HT-29 (cell line): Measurements from ENCODE around the gene TUFT1. TPM values are rescaled to one million over a fixed set of nuclear protein-coding genes. Genes with fewer than 3 reads are reported as not detected.
"Not testable (repeated sequence)": the region's sequence is repeated elsewhere in the genome, so short reads cannot be mapped to it uniquely, and the experiment has no call there.

Experiments used
- DNase-seq: peaks from one replicate; pipeline ENCODE4 v3.0.0-alpha.2; 2015; ENCODE audit warnings: low spot score
- total RNA-seq: library from RNA; depleted of rRNA; stranded (reverse); fragments of >200 nt; shearing (Covaris generic); gene quantifications from 2 replicates; pipeline ENCODE4 v1.2.3, GENCODE V29; 2014

The TUFT1 gene
- total RNA-seq, 1 experiment from 2014 or later: 36.9 TPM

DNA sequence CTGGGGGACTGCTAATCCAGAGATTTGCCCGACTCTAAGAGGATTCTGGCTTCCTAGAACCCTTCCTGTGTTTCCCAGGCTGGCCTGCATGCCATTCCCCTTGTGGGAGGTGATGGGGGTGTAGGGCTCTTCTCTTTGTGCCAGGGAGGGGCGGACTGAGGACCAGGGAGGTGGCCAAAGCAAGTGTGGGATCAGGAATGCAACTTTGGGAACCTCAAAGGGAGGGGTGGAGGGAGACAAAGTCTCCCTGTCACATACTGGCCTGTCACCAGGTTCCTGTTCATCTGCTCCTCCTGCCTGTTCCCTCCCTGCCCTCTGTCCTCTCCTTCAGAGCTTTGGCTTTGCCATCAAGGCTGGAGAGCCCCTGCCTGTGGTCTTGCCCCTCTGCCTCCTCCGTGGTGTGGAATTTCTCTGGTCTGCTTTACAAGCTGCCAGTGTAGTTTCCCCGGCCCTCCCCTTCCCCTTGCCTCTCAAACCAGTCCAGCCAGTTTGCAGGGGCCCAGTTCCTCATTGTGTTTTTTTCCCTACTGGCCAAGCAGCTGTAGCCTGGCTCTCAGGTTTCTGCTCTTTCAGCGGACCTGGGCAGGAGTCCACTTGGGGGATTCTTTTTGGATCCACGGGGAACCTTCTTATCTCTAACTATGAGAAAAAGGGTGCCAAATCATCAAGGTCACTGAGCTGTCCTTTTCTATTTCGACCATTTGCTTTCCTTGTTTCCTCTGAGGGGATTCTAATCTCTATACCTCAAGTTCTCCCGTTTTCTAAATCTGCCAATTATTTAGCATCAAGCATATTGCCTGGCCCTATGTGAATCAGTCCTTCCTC, 27.1 kb upstream of the TUFT1 start:
- peak; percentile 96 for DNase-seq

DNA sequence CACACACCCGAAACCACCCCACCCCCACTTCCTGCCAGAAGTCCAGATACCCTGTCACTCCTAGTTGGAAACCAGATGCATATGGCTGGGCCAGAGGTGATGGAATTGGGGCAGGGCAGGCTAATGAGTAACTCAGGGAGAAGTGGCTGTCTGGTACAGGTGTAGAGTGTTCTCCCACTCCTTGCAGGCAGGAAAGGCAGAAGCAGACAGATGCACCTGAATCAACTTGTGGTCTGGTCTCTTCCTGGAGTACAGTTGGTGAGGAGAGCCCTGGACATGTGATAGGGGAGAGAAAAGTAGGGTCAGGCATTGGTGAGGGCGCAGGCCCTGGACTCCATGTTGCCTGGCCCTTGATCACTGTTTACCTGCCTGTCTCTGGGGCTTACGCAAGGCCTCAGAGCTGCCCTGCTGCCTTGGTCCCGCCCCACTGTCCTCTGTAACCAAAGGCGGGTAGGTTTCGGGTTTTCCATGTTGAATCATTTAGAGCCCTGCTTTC, 26.4 kb upstream of the TUFT1 start:
- DNase-seq: peak; percentile 98

DNA sequence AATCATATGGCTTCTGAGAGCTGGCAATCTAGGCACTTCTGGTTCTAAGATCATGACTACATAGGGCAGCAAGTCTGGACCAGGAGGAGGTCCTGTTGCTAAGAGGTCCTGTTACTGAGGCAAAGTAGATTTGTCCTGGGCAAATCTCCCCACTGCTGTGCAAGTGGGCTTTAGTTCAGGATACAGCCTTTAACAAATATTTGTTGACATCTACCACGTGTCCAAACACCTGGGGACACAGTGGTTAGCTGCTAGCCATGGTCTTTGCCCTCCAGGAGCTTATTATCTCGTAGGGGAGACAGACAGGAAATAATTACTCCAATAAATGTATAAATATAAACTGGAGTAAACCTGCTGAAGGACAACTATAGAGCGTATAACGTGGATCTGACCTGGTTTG, 25.7 kb upstream of the TUFT1 start:
- DNase-seq: no peak

DNA sequence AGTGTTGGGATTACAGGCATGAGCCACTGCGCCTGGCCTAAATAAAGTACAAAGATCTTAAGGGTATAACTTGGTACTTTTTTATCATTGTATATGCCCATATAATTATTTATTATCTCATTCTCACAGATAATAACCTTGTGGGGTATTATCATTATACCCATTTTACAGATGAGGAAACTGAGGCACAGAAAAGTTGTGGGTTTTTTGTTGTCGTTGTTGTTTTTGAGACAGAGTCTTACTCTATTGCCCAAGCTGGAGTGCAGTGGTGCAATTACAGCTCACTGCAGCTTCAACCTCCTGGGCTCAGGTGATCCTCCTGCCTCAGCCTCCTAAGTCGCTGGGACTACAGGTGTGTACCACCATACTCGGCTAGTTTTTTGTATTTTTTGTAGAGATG, 24.8 kb upstream of the TUFT1 start:
- DNase-seq: no peak

DNA sequence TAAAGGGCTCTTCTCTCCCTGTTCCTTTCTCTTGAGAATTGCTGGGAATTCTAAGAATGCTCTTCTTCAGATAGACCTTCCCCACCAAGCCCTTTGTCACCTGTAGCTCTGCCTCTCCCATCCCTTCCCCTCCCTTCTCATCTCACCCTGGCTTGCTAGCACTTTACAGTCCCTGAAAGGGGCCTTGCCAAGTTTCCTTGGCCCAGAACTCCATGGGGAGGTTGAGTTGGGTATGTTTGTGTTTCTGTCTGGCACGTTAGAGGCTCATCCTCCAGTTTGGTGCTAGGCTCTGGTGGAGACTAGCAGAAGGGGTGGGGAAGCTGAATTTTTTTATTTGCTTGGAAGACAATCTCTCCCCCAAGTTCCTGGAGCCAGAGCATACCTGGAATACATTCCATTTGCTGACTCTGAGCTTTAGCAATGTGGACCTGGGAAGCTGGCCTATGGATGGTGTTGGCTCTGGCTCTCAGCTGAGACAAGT, 24.0 kb upstream of the TUFT1 start:
- DNase-seq: peak; percentile 11

DNA sequence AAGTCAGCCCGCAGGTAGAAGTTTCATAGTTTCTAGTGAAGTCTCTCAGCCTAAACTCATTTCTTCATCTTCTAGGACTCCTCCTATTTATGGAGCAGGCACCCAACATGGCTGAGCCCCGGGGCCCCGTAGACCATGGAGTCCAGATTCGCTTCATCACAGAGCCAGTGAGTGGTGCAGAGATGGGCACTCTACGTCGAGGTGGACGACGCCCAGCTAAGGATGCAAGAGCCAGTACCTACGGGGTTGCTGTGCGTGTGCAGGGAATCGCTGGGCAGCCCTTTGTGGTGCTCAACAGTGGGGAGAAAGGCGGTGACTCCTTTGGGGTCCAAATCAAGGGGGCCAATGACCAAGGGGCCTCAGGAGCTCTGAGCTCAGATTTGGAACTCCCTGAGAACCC, 21.7 kb upstream of the TUFT1 start:
- no peak for DNase-seq

DNA sequence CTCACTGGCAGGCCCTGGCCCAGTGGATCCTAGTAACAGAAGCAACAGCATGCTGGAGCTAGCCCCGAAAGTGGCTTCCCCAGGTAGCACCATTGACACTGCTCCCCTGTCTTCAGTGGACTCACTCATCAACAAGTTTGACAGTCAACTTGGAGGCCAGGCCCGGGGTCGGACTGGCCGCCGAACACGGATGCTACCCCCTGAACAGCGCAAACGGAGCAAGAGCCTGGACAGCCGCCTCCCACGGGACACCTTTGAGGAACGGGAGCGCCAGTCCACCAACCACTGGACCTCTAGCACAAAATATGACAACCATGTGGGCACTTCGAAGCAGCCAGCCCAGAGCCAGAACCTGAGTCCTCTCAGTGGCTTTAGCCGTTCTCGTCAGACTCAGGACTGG, 21.2 kb upstream of the TUFT1 start:
- DNase-seq: no peak

DNA sequence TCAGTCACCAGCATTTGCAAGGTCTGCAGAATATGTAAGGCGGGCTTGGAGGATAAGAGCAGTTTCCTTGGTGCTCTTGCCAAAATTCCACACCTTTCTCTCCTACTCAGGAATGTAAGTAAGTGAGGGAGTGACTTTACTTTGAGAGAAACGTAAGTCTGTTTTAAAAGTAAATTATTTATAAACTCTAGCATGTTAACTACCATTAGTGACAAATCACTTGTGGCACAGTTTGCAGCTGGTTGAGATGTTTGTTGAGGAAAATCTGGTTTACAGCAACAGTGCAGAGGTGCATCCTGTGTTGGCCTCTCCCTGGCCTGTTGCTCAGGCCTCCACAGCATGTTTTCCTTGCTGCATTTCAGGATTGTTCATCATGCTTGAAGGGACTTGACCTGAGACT, 20.4 kb upstream of the TUFT1 start:
- DNase-seq: no peak

DNA sequence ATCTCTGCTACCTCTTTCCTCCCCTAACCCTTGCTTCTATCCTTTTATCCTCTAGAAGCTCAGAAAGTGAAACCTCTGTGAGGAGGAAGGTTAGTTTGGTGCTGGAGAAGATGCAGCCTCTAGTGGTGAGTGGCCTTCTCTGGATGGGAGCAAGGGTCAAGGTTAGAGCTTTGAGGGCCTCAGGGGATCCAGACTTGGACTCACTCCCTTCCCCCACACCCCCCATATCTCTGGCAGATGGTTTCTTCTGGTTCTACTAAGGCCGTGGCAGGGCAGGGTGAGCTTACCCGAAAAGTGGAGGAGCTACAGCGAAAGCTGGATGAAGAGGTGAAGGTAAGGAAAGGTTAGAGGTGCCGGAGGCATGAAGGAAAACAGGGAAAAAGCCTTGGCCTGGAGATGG, 19.8 kb upstream of the TUFT1 start:
- no peak for DNase-seq

DNA sequence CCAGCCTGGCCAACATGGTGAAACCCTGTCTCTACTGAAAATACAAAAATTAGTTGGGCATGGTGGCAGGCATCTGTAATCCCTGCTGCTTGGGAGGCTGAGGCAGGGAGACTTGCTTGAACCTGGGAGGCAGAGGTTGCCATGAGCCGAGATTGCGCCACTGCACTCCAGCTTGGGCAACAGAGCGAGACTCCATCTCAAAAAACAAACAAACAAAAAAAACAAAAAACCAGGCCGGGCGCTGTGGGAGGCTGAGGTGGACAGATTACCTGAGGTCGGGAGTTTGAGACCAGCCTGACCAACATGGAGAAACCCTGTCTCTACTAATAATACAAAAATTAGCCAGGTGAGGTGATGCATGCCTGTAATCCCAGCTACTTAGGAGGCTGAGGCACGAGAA, 17.7 kb upstream of the TUFT1 start:
- not testable (repeated sequence) for DNase-seq

DNA sequence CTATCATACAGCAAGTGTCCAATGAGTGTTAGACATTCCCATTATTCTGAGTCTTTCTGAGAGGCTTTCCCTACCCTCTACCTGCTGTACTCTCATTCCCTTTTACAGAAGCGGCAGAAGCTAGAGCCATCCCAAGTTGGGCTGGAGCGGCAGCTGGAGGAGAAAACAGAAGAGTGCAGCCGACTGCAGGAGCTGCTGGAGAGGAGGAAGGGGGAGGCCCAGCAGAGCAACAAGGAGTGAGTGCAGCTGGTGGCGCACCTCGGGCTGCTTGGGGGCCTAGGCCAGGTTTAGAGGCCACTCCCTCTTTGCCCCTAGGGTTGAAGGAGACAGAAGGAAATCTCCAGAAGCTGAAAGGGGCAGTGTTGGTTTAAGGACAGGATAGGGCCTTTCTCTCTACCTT, 16.8 kb upstream of the TUFT1 start:
- no peak for DNase-seq

DNA sequence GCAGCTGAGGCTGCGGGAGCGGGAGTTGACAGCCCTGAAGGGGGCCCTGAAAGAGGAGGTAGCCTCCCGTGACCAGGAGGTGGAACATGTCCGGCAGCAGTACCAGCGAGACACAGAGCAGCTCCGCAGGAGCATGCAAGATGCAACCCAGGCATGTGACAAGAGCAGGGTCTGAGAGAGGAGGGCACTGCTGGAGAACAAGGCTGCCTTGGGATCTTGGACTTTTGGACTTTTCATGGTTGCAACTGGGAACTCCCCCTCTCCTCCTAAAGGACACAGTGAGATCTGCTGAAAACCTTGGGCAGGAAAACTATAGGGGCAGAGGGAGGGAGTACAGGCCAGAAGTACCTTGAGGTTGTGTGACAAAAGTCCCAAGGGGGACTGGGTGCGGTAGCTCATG, 15.4 kb upstream of the TUFT1 start:
- DNase-seq: no peak

DNA sequence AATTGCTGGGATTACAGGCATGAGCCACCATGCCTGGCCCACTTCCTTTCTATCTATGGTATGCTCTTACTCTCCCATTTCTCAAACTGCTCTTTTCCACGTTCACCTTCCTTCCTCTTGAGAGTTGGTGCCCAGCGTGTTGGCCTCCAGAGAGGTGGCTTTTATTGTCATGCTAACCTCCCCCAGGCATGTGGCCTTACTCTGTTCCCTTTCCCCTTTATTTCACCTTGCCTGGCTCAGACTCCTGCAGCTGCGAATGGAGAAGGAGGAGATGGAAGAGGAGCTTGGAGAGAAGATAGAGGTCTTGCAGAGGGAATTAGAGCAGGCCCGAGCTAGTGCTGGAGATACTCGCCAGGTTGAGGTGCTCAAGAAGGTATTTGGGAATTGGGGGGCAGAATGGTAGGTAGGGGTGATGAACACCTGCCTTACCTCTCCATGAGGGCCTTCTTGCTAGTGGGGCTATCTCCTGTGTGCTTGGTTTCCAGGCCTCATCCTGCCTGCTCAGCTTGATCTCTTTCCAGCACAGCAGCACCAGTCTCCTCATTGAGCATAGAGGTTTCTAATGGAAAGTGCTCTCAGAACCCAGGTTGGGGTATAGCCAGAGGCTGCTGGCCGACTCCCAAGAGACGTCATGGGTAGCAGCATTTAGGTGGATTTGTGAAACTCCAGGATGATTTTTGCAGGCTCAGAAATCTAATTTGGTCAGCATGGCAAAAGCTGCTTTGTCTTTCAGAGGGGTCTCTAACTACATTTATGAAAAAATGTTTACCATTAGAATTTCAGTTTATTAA, 13.2 kb upstream of the TUFT1 start:
- no peak for DNase-seq

DNA sequence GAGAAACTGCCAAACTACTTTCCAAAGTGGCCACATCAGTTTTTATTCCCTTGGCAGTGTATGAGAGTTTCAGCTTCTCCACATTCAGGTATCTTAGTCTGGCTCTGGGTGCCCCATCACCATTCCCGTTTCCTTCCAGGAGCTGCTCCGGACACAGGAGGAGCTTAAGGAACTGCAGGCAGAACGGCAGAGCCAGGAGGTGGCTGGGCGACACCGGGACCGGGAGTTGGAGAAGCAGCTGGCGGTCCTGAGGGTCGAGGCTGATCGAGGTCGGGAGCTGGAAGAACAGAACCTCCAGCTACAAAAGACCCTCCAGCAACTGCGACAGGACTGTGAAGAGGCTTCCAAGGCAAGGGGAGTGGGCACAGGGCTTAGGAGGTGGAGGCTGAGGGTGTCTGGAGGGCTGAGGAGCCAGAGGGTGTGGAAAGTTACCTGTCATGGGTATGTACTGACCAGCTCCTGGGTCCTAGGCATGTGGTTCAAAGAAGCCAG, 10.9 kb upstream of the TUFT1 start:
- DNase-seq: no peak

DNA sequence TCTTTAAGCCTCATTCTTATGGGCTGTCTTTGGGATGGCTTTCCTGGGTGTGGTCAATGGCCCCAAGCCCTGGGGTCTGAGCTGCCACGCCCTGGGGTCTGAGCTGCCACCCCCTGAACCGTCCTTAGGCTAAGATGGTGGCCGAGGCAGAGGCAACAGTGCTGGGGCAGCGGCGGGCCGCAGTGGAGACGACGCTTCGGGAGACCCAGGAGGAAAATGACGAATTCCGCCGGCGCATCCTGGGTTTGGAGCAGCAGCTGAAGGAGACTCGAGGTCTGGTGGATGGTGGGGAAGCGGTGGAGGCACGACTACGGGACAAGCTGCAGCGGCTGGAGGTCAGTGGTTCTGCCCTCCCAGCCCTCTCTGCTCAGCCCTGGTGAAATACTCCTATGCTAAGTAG, 10.3 kb upstream of the TUFT1 start:
- DNase-seq: no peak

DNA sequence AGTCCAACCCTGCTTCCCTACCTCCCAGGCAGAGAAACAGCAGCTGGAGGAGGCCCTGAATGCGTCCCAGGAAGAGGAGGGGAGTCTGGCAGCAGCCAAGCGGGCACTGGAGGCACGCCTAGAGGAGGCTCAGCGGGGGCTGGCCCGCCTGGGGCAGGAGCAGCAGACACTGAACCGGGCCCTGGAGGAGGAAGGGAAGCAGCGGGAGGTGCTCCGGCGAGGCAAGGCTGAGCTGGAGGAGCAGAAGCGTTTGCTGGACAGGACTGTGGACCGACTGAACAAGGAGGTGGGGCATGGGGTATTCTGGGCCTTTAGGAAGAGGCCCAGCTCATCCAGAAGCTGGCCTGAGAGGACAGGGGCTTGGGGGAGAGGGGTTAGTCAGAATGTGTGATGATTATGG, 9.6 kb upstream of the TUFT1 start:
- no peak for DNase-seq

DNA sequence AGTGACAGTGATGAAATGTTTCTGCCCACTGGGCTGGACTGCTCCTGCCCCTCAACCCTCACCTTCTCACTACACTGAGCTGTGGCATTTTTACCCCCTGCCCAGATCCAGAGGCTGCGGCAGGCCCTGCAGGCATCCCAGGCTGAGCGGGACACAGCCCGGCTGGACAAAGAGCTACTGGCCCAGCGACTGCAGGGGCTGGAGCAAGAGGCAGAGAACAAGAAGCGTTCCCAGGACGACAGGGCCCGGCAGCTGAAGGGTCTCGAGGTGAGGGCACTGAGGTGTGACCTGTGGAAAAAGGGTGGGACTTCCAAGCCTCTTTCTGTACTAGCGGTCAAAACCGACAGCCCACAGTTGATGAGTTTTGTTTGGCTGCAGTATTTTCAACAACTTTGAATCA, 6.2 kb upstream of the TUFT1 start:
- DNase-seq: no peak

DNA sequence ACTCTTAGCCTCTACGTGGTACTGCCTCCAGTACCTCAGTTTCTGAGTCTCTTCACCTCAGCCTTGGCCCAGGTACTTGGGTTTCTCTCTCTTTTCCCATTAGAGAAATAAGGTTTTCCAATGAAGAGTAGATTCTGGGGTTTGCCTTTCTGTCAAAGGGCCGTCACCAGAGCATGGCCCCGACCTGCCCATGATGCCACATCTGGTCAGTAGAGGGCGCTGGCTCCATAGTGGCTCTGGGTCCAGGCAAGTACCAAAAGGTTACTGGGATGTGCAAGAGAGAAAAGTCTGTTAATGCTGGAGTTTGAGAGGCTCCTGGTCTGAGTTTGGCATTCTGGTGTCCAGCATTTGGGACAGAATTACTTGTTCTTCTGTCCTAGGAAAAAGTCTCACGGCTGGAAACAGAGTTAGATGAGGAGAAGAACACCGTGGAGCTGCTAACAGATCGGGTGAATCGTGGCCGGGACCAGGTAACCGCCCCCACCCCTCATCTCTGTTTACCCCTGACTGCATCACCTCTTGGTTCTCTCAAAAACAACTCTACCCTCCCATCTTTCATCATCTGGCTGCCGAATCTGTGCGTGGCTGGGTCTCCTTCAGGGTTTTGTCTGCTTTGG, 5.3 kb upstream of the TUFT1 start:
- DNase-seq: peak; percentile 79

DNA sequence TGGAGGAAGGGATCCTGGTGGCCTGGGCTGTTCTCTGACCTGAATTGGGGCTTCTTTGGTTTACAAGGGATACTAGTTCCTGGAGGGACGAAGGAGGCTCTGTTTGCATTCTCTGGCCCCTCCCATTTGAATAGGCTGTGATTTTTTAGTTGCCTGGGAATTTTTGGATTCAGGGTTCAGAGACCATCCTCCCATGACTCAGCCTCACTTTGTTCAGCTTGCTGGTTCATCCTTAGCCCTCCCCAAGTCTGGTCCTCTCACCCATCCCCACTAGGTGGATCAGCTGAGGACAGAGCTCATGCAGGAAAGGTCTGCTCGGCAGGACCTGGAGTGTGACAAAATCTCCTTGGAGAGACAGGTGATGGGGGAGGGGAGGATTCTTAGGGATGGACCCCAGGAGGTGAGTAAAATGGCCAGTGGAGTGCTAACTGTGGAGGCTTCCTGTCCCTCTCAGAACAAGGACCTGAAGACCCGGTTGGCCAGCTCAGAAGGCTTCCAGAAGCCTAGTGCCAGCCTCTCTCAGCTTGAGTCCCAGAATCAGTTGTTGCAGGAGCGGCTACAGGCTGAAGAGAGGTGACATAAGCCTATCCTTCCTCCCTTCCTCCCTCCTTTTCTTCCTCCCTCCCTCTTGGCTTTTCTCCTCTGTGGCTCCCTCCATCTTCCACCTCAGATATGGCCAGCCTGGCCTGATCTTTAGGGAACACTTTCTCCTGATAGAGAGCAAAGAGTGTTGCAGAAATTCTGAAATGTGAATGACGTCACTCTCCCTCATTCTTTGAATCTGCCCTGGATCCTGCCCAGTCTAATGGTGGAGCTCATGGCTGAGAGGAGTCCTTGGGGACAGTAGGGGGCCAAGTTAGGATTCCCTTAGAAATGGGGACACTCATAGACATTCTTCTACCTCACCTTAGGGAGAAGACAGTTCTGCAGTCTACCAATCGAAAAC, 4.5 kb upstream of the TUFT1 start:
- no peak for DNase-seq

DNA sequence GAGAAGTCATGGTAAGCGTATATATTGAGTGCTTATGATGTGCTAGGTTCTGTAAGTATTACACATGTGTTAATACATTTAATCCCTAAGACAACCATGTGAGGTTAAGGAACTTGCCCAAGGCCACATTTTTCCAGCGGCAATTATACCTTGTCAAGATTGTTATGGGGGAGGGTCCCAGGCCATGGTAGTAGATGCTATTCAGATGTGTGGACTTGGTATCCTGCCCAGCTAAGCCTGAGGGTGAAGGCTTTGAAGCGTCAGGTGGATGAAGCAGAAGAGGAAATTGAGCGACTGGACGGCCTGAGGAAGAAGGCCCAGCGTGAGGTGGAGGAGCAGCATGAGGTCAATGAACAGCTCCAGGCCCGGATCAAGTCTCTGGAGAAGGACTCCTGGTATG, 3.6 kb upstream of the TUFT1 start:
- DNase-seq: no peak

DNA sequence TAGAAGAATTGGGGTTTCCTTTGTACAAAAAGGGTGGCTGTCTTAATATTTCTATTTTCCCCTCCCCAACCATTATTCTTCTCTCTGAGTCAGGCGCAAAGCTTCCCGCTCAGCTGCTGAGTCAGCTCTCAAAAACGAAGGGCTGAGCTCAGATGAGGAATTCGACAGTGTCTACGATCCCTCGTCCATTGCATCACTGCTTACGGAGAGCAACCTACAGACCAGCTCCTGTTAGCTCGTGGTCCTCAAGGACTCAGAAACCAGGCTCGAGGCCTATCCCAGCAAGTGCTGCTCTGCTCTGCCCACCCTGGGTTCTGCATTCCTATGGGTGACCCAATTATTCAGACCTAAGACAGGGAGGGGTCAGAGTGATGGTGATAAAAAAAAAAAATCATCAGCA, 3.0 kb upstream of the TUFT1 start:
- no peak for DNase-seq
